ENCODE data around the gene FAM117A.
A peak's percentile ranks its signal among the peaks of the same experiment; 100 is the strongest.
"Not testable (repeated sequence)": the region's sequence is repeated elsewhere in the genome, so short reads cannot be mapped to it uniquely, and the experiment has no call there.

Gene FAM117A

DNA sequence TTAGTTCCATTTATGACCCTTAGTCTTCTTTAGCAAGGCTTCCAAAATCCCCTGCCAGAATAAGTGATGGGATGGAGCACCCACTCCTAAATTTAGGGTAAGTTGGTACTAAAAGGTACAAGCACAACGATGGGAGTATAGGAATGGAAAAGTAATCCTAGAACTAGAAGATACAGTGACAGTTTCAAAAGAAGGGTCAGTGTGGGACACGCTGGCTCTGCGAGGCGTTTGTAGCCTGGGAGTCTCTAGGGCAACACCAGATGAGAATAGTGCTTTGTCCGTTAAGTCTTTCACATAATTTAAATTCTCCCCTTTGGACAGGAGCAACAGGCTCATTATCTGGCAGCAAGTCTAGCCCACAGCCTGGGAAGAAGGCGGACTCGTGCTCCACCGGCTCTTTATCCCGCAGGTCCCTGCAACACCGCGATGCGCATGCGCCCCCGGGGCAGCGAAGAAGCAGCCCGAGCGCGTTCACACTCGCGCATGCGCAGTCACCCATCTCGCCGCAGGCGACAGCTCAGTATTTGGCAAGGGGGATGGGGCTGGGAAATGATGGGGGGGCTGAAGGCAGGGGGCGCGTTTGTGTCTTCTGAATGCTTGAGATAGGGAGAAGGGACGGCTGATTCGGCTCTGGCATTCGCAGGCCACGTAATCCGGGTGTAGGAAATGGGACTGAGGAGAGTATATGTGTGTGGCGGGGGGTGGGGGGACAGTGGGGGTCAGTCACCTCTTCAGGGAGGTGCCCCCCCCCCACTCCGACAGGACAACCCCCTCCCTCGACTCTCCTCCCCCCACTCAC is 86.6 kb downstream of the FAM117A start:
- peaks cover 9% of the 10 kb centered on the region; the same call in 1 of the 2 replicates for H3K36me3 ChIP-seq (ENCODE audit: insufficient read depth, low read length)
- ATAC-seq (ENCODE audit: insufficient read depth, low read depth), result peak; percentile 72
- peaks cover 48% of the 10 kb centered on the region for H3K79me2 ChIP-seq (ENCODE audit: insufficient read depth, low read length)
- no peaks in the 10 kb centered on the region for H3K27me3 ChIP-seq (ENCODE audit: insufficient read depth, low read length, poor library complexity)
- H3K9ac ChIP-seq (ENCODE audit: low read depth, low read length), result peak overlapping the region; percentile 74
- H3K27ac ChIP-seq (ENCODE audit: low read length), result peak overlapping the region; percentile 84
- H3K4me2 ChIP-seq (ENCODE audit: insufficient read depth, low read length), result peak overlapping the region; percentile 91
- peaks cover 23% of the 10 kb centered on the region for H4K20me1 ChIP-seq (ENCODE audit: insufficient read depth, low read length)
- H3K4me3 ChIP-seq (ENCODE audit: low read depth in 1 of 2, low read length in 2 of 2), result peak overlapping the region; percentile 69 to 81
- H3K9me3 ChIP-seq (ENCODE audit: insufficient read depth, low read length, severe bottlenecking), result no peaks in the 10 kb centered on the region
- peaks cover 32% of the 10 kb centered on the region for H3K4me1 ChIP-seq (ENCODE audit: insufficient read depth, low read length)
- TF ChIP-seq, protein P1, sequence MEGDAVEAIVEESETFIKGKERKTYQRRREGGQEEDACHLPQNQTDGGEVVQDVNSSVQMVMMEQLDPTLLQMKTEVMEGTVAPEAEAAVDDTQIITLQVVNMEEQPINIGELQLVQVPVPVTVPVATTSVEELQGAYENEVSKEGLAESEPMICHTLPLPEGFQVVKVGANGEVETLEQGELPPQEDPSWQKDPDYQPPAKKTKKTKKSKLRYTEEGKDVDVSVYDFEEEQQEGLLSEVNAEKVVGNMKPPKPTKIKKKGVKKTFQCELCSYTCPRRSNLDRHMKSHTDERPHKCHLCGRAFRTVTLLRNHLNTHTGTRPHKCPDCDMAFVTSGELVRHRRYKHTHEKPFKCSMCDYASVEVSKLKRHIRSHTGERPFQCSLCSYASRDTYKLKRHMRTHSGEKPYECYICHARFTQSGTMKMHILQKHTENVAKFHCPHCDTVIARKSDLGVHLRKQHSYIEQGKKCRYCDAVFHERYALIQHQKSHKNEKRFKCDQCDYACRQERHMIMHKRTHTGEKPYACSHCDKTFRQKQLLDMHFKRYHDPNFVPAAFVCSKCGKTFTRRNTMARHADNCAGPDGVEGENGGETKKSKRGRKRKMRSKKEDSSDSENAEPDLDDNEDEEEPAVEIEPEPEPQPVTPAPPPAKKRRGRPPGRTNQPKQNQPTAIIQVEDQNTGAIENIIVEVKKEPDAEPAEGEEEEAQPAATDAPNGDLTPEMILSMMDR (IDR thresholded peaks at IDR 0.05; ENCODE audit: borderline replicate concordance, extremely low read depth, low read length, poor library complexity, severe bottlenecking), result no peak
- no peak for TF ChIP-seq EZH2 (IDR thresholded peaks at IDR 0.05; ENCODE audit: borderline replicate concordance, low read depth, low read length, severe bottlenecking)
- peak; percentile 95 for DNase-seq
- peak overlapping the region; percentile 69 for H2AFZ ChIP-seq (ENCODE audit: low read depth, low read length)

DNA sequence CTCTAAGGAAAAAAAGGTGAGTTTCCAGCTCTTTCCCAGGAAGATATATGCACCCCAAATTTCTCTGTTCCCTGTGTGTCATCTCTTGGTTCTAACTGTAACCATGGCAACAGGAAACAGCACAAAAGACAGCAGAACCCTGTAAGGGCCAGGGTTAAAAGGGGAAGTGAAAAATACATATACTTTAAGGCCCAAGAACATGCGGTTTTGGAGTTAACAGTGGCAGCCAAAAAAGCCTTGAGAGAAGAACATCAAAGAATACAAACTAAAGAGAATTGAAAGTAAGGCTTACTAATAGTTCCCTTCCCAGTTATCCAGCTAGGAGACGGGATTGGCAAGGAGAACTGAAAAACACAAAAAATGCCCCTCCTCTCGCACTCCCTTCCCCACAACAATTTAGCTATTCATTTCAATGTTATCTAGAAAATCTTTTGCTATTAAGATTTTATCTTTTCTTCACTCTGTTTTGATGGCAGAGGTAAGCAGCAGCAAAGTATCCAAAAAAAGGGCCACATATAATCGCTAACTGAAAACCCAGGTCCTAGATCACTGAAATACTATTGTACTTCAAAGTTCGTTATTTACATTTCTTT is 87.6 kb downstream of the FAM117A start:
- Histone ChIP-seq H3K79me2 (ENCODE audit: insufficient read depth, low read length) (peaks cover 58% of the 10 kb centered on the region), H3K9ac (ENCODE audit: low read depth, low read length) (peak overlapping the region; percentile 74), H3K4me1 (ENCODE audit: insufficient read depth, low read length) (peaks cover 32% of the 10 kb centered on the region), H2AFZ (ENCODE audit: low read depth, low read length) (0 out of 2 replicates have a peak overlapping the region, but pooled peaks have one; percentile 69), H3K27me3 (ENCODE audit: insufficient read depth, low read length, poor library complexity) (no peaks in the 10 kb centered on the region), H3K4me3 (ENCODE audit: low read depth in 1 of 2, low read length in 2 of 2) (peak overlapping the region; percentile 69 to 81), H3K27ac (ENCODE audit: low read length) (peak overlapping the region; percentile 84), H3K9me3 (ENCODE audit: insufficient read depth, low read length, severe bottlenecking) (no peaks in the 10 kb centered on the region), H3K36me3 (ENCODE audit: insufficient read depth, low read length) (peaks cover 11% of the 10 kb centered on the region; the same call in 1 of the 2 replicates), H4K20me1 (ENCODE audit: insufficient read depth, low read length) (peaks cover 26% of the 10 kb centered on the region), H3K4me2 (ENCODE audit: insufficient read depth, low read length) (peak overlapping the region; percentile 91)
- no peak for TF ChIP-seq EZH2 (IDR thresholded peaks at IDR 0.05; ENCODE audit: borderline replicate concordance, low read depth, low read length, severe bottlenecking)
- TF ChIP-seq, protein P1 (IDR thresholded peaks at IDR 0.05; ENCODE audit: borderline replicate concordance, extremely low read depth, low read length, poor library complexity, severe bottlenecking), result no peak
- peak; percentile 46; the same call in 2 of the 3 replicates for ATAC-seq (ENCODE audit: insufficient read depth, low read depth)
- peak; percentile 41 for DNase-seq

DNA sequence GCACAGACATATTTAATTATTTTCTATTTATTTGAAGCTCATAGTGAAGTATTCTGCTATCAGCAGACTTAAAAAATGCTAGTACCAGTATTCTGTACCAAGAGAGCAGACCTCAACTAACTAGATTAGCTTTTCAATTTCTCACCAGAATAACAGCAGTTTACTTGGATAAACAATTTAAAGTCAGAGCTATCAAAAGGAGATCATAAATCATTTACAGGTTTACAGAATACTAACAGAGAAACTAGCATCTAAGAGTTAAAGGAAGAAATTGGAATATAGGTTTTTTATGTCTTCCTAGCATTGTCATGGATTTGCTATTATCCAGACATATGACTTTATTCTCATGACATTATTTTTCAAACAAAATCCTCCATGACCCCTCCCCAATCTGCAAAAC is 89.4 kb downstream of the FAM117A start:
- no peaks in the 10 kb centered on the region for H3K9me3 ChIP-seq (ENCODE audit: insufficient read depth, low read length, severe bottlenecking)
- no peak overlapping the region for H3K4me3 ChIP-seq (ENCODE audit: low read depth in 1 of 2, low read length in 2 of 2)
- peaks cover 32% of the 10 kb centered on the region for H4K20me1 ChIP-seq (ENCODE audit: insufficient read depth, low read length)
- TF ChIP-seq EZH2 (IDR thresholded peaks at IDR 0.05; ENCODE audit: borderline replicate concordance, low read depth, low read length, severe bottlenecking), result no peak
- TF ChIP-seq, protein P1 (IDR thresholded peaks at IDR 0.05; ENCODE audit: borderline replicate concordance, extremely low read depth, low read length, poor library complexity, severe bottlenecking), result no peak
- no peak overlapping the region for H2AFZ ChIP-seq (ENCODE audit: low read depth, low read length)
- peaks cover 11% of the 10 kb centered on the region; the same call in 1 of the 2 replicates for H3K36me3 ChIP-seq (ENCODE audit: insufficient read depth, low read length)
- peaks cover 76% of the 10 kb centered on the region for H3K79me2 ChIP-seq (ENCODE audit: insufficient read depth, low read length)
- H3K4me1 ChIP-seq (ENCODE audit: insufficient read depth, low read length), result peaks cover 32% of the 10 kb centered on the region
- H3K4me2 ChIP-seq (ENCODE audit: insufficient read depth, low read length), result peak overlapping the region; percentile 9; the same call in 1 of the 2 replicates
- no peak overlapping the region for H3K9ac ChIP-seq (ENCODE audit: low read depth, low read length)
- DNase-seq (no peak), ATAC-seq (ENCODE audit: insufficient read depth, low read depth) (no peak)
- no peaks in the 10 kb centered on the region for H3K27me3 ChIP-seq (ENCODE audit: insufficient read depth, low read length, poor library complexity)
- no peak overlapping the region for H3K27ac ChIP-seq (ENCODE audit: low read length)

DNA sequence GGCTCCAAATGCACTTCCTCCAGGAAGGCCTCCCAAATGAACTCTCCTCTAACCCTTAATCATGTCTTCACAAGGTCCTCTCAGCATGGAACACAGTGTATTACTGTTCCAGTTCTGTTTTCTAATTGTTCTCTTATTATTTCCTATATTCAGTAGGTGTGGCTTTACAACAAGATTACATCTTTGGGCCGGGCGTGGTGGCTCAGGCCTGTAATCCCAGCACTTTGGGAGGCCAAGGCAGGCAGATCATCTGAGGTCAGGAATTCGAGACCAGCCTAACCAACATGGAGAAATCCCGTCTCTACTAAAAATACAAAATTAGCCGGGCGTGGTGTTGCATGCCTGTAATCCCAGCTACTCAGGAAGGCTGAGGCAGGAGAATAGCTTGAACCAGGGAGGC is 90.3 kb downstream of the FAM117A start:
- Histone ChIP-seq H4K20me1 (ENCODE audit: insufficient read depth, low read length) (peaks cover 32% of the 10 kb centered on the region), H3K79me2 (ENCODE audit: insufficient read depth, low read length) (peaks cover 80% of the 10 kb centered on the region), H3K36me3 (ENCODE audit: insufficient read depth, low read length) (peaks cover 11% of the 10 kb centered on the region; the same call in 1 of the 2 replicates), H3K4me1 (ENCODE audit: insufficient read depth, low read length) (peaks cover 32% of the 10 kb centered on the region)
- ATAC-seq (ENCODE audit: insufficient read depth, low read depth); H2AFZ ChIP-seq (ENCODE audit: low read depth, low read length); DNase-seq; H3K9me3 ChIP-seq (ENCODE audit: insufficient read depth, low read length, severe bottlenecking); H3K4me3 ChIP-seq (ENCODE audit: low read depth in 1 of 2, low read length in 2 of 2); H3K27me3 ChIP-seq (ENCODE audit: insufficient read depth, low read length, poor library complexity); H3K9ac ChIP-seq (ENCODE audit: low read depth, low read length); H3K27ac ChIP-seq (ENCODE audit: low read length); H3K4me2 ChIP-seq (ENCODE audit: insufficient read depth, low read length): not testable (repeated sequence)
